ENCODE results near the gene DNM2. TPM values are rescaled to one million over a fixed set of nuclear protein-coding genes. Genes with fewer than 3 reads are reported as not detected.

The DNM2 gene
- total and polyA plus RNA-seq, 2 of the 13 experiments (the other 11 are each of a cell fraction or from before 2014, with no cell fraction given), result 41.7 to 59.8 TPM

DNA sequence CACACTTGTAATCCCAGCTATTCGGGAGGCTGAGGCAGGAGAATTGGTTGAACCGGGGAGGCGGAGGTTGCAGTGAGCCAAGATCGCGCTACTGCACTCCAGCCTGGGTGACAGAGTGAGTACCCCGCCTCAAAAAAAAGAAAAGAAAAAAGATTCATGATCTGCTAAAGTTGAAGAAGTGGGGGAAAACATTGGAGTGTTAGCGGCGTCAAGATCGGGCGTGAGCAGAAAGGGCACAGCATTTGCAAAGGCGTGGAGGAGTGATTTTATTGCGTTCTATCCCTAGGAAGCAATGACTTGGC, 874 bp upstream of the DNM2 start:
- intact Hi-C loops (cut with micrococcal nuclease; ENCODE audit: unreplicated experiment), result loop anchor here (1.0 to 10.0 kb wide), 5 partner anchors 32 to 147 kb away; partner anchors contain the start of gene TMED1
- TF ChIP-seq POLR2G (IDR thresholded peaks at IDR 0.05; ENCODE audit: low read depth, low read length) (no peak), JDP2 (CRISPR knock-in tag; IDR thresholded peaks at IDR 0.05; ENCODE audit: borderline replicate concordance) (no peak), ZNF891 (CRISPR knock-in tag; IDR thresholded peaks at IDR 0.05) (0 out of 2 replicates have a peak, but pooled peaks have one; percentile 39), GTF2F1 (IDR thresholded peaks at IDR 0.05; ENCODE audit: low read length) (no peak), ZMYM3 (CRISPR knock-in tag; IDR thresholded peaks at IDR 0.05) (0 out of 2 replicates have a peak, but pooled peaks have one; percentile 37), RXRB (CRISPR knock-in tag; IDR thresholded peaks at IDR 0.05; ENCODE audit: borderline replicate concordance) (no peak), ZNF547 (CRISPR knock-in tag; IDR thresholded peaks at IDR 0.05) (no peak), PLRG1 (conservative IDR thresholded peaks at IDR 0.05) (no peak)
- TF ChIP-seq, protein P1, sequence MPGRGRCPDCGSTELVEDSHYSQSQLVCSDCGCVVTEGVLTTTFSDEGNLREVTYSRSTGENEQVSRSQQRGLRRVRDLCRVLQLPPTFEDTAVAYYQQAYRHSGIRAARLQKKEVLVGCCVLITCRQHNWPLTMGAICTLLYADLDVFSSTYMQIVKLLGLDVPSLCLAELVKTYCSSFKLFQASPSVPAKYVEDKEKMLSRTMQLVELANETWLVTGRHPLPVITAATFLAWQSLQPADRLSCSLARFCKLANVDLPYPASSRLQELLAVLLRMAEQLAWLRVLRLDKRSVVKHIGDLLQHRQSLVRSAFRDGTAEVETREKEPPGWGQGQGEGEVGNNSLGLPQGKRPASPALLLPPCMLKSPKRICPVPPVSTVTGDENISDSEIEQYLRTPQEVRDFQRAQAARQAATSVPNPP (CRISPR knock-in tag; IDR thresholded peaks at IDR 0.05), result no peak
- TF ChIP-seq, protein P2, sequence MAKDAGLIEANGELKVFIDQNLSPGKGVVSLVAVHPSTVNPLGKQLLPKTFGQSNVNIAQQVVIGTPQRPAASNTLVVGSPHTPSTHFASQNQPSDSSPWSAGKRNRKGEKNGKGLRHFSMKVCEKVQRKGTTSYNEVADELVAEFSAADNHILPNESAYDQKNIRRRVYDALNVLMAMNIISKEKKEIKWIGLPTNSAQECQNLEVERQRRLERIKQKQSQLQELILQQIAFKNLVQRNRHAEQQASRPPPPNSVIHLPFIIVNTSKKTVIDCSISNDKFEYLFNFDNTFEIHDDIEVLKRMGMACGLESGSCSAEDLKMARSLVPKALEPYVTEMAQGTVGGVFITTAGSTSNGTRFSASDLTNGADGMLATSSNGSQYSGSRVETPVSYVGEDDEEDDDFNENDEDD (CRISPR knock-in tag; IDR thresholded peaks at IDR 0.05; ENCODE audit: borderline replicate concordance), result 0 out of 2 replicates have a peak, but pooled peaks have one; percentile 10
- TF ChIP-seq, protein P3, sequence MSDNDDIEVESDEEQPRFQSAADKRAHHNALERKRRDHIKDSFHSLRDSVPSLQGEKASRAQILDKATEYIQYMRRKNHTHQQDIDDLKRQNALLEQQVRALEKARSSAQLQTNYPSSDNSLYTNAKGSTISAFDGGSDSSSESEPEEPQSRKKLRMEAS (IDR thresholded peaks at IDR 0.05), result 0 out of 2 replicates have a peak, but pooled peaks have one; percentile 1
- TF ChIP-seq, protein P4, sequence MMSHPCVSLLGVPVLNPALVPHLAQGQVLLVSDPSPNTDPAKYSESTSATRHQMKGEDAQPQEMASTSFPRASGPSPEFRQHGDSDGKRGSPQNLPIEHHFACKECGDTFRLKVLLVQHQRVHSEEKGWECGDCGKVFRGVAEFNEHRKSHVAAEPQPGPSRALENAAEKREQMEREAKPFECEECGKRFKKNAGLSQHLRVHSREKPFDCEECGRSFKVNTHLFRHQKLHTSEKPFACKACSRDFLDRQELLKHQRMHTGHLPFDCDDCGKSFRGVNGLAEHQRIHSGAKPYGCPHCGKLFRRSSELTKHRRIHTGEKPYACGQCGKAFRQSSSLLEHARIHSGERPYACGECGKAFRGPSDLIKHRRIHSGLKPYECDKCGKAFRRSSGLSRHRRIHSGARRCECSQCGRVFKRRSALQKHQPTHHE (CRISPR knock-in tag; IDR thresholded peaks at IDR 0.05; ENCODE audit: borderline replicate concordance), result 0 out of 2 replicates have a peak, but pooled peaks have one; percentile 26
- TF ChIP-seq, protein P5, sequence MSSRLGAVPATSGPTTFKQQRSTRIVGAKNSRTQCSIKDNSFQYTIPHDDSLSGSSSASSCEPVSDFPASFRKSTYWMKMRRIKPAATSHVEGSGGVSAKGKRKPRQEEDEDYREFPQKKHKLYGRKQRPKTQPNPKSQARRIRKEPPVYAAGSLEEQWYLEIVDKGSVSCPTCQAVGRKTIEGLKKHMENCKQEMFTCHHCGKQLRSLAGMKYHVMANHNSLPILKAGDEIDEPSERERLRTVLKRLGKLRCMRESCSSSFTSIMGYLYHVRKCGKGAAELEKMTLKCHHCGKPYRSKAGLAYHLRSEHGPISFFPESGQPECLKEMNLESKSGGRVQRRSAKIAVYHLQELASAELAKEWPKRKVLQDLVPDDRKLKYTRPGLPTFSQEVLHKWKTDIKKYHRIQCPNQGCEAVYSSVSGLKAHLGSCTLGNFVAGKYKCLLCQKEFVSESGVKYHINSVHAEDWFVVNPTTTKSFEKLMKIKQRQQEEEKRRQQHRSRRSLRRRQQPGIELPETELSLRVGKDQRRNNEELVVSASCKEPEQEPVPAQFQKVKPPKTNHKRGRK (CRISPR knock-in tag; IDR thresholded peaks at IDR 0.05), result peak; percentile 99

More for the DNA sequence above, 874 bp upstream of the DNM2 start:
- Histone ChIP-seq H3K4me1 (ENCODE audit: insufficient read depth, low read length) (peaks cover 38% of the 10 kb centered on the region), H3K27ac (ENCODE audit: extremely low read length, insufficient read depth, low read length) (peak overlapping the region; percentile 8), H3K4me3 (replicated peaks in 1 of 3; ENCODE audit: insufficient read depth in 1 of 3, low read depth in 2 of 3, low read length in 3 of 3) (no peak overlapping the region), H4K20me1 (ENCODE audit: insufficient read depth, low read length) (peaks cover 27% of the 10 kb centered on the region), H3K9ac (ENCODE audit: insufficient read depth, low read depth, low read length) (no peak overlapping the region), H3K9me3 (ENCODE audit: low read length) (no peaks in the 10 kb centered on the region), H2AFZ (ENCODE audit: low read length) (no peak overlapping the region), H3K79me2 (ENCODE audit: insufficient read depth, low read length) (peaks cover 39% of the 10 kb centered on the region), H3K4me2 (ENCODE audit: low read depth, low read length) (peak overlapping the region; percentile 21), H3K36me3 (replicated peaks in 1 of 2; ENCODE audit: control insufficient read depth in 1 of 2, insufficient read depth in 2 of 2, low read length in 2 of 2) (peaks cover 4 to 8% of the 10 kb centered on the region in 2 experiments), H3K27me3 (ENCODE audit: control insufficient read depth in 1 of 2, insufficient read depth in 2 of 2, low read length in 2 of 2) (no peaks in the 10 kb centered on the region; a peak in 1 of 5 replicates)
- DNase-seq (ENCODE audit: low spot score) (no peak), ATAC-seq (no peak), FAIRE-seq (no peak)
- ChIA-PET POLR2A (interaction anchor here (0.6 to 2.5 kb wide), 20 partner anchors 10 to 225 kb away, joined by 3 to 28 read pairs (median 4); partner anchors contain the start of genes QTRT1 and TMED1), CTCF (ENCODE audit: low intra/inter-chr PET ratio, low total read pairs) (interaction anchor here (2.6 kb wide), 1 partner anchor 53 kb away, joined by 18 read pairs; no protein-coding TSS in a partner anchor)
- 82% methylated on average over 12 of the region's 12 CpGs for WGBS (ENCODE audit: low lambda C conversion rate)
- in situ Hi-C loops (cut with HindIII; ENCODE audit: extremely low pct_ligation_motif_present, low pct_unique_long_range_greater_than_20kb), result loop anchor here (5.0 kb wide), 1 partner anchor 50 kb away; no protein-coding TSS in a partner anchor
- BruUV-seq (replicated peaks), result no TSS peak

Measured in HepG2 (cell line).